ENCODE measurements around the gene PRKG2.
A peak's percentile ranks its signal among the peaks of the same experiment; 100 is the strongest.

Gene PRKG2

GRCh38 chr4:81153714-81154323, 61.2 kb downstream of the PRKG2 start:
- DNase-seq: peak; percentile 26

GRCh38 chr4:81152839-81153713, 61.9 kb downstream of the PRKG2 start:
- no peak for DNase-seq

- DNase-seq: no peak
Observed at GRCh38 chr4:81149976-81150375, 65.0 kb downstream of the PRKG2 start.

DNA sequence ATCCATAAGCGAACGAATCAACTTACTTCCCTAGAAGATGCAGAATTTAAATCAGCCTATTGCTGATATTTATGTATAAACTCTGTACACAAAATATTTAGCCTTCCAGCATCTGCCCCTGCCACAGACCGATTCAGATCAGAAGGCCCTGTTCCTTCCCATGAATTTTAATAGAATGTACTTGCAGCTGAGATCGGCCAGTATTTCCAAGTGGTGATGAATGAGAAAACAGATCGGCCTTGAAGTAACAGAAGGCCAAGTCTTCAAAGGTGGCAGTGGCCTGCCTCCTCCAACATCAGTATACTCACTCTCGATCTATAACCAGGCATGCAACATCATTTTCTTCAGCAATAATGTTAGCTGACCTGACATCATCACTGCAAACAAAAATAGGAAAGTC, 66.4 kb downstream of the PRKG2 start:
- no peak for DNase-seq

DNA sequence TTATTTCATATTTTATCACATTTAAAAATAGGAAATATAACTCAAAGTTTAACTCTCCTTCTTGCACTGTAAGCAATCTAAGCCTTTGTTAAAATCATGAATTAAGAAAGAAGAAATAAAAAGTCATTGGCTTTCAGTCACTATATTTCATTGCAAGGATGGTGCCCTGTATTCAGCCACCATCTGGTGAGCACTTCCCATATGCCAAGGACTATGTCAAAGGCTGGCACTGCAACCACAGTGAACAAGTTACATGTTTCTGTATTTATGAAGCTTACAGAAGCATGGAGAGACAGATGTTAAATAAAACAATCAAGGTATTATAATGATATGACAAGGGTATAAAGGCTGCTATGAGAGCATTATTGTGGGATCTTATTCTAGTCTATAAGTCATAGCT, 68.6 kb downstream of the PRKG2 start:
- DNase-seq: no peak

- DNase-seq: no peak
Observed at GRCh38 chr4:81143183-81143582, 71.8 kb downstream of the PRKG2 start.

DNA sequence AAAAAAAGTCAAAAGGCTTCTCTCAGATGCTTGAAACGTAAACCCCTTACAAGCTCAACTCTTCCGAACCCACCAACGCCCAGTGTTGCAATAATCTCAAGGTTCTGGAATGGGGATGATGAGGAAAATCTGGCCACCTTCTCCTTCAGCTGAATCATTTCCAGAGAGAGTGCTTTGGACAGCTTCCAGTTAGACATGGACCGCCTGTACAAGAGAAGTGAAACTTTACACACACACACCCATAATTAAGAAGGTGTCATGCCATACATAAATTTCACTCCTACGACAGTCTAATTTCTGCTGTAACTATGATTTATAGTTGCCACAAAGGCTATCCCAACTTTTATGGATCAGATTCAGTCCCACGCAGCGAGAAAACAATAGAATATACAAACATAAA, 72.3 kb downstream of the PRKG2 start:
- DNase-seq: no peak

DNA sequence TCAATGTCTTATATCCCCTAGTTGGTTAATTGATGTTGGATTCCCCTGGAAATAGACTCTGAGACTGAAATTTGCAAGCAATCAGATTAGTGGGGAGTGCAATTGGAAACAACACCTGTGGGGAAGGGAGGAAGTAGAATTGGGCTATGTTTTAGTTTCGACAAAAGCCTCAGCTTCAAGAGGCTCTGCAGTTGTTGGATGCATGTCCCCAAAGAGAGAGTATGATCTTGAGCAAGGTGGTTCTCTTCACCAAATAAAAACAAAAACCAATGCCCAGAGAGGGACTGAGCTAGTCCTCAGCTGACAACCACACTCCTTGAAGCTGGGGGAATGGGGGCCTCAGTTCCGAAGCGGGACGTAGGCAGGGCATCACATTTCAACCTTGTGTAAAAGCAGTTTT, 77.1 kb downstream of the PRKG2 start:
- no peak for DNase-seq

GRCh38 chr4:81137446-81137845, 77.6 kb downstream of the PRKG2 start:
- no peak for DNase-seq

- DNase-seq: no peak
Observed at GRCh38 chr4:81136161-81136905, 78.7 kb downstream of the PRKG2 start.

GRCh38 chr4:81135501-81135900, 79.5 kb downstream of the PRKG2 start:
- DNase-seq: no peak

DNA sequence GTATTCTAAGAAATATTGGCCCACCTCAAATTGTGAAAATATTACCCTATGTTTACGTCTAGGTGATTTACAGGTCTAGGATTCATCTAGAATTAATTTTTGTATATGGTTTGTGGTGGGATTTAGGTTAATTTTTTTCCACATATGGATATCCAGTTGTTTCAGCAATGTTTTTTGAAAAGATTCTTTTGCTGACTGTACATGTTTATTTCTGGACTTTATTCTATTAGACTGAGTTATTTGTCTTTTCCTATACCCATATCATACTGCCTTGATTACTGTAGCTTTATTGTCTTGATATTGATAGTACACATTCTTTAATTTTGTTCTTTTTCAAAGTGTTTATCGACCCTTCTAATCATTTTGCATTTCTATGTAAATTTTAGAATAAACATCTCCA, 83.5 kb downstream of the PRKG2 start:
- no peak for DNase-seq

DNA sequence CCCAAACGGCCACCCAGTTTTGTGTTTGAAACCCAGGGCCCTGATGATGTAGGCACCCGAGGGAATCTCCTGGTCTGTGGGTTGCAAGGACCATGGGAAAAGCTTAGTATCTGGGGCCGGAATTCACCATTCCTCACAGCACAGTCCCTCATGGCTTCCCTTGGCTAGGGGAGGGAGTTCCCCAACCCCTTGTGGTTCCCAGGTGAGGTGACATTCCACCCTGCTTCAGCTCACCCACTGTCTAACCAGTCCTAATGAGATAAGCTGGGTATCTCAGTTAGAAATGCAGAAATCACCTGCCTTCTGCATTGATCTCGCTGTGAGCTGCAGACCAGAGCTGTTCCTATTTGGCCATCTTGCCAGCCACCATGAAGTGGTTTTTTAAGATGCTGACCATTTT, 84.0 kb downstream of the PRKG2 start:
- DNase-seq: no peak

GRCh38 chr4:81130569-81130968, 84.5 kb downstream of the PRKG2 start:
- no peak for DNase-seq

DNA sequence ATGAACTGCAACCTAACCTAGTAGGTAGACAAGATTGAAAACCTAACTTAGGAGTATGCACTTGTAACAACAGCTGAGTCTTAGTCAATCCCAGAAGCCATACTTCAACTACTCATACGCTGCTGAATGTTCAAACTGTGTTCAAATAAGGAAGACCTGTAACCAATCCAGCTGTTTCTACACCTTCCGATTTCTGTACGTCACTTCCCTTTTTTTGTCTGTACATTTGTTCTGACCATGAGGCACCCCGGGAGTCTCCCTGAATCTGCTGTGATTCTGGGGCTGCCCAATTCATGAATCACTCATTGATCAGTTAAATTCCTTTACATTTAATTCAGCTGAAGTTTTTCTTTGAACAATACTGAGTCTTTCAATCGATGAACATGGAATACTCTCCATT, 95.0 kb downstream of the PRKG2 start:
- DNase-seq: no peak

DNA sequence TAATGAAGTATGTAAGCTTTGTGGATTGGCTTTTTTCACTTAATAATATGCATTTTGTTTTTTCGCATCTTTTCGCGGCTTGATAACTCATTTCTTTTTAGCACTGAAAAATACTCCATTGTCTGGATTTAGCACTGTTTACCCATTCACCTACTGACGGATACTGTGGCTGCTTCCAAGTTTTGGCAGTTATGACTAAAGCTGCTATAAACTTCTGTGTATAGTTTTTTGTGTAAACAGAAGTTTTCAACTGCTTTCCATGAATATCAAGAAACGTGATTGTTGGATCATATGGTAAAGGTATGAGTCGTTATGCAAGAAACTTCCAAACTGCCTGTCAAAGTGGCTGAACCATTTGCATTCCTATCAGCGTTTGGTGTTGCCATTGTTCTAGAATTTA, 96.9 kb downstream of the PRKG2 start:
- DNase-seq: no peak

DNA sequence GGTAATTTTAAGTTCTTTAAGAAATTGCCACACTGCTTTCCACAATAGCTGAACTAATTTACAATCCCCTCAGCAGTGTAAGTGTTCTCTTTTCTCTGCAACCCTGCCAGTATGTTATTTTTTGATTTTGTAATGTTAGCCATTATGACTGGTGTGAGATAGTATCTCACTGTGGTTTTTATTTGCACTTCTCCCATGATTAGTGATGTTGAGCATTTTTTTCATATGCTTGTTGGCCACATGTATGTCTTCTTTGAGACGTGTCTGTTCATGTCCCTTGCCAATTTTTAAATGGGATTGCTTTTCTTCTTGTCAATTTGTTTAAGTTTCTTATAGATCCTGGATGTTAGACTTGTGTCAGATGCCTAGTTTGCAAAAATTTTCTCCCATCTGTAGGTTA, 98.5 kb downstream of the PRKG2 start:
- DNase-seq: no peak

DNA sequence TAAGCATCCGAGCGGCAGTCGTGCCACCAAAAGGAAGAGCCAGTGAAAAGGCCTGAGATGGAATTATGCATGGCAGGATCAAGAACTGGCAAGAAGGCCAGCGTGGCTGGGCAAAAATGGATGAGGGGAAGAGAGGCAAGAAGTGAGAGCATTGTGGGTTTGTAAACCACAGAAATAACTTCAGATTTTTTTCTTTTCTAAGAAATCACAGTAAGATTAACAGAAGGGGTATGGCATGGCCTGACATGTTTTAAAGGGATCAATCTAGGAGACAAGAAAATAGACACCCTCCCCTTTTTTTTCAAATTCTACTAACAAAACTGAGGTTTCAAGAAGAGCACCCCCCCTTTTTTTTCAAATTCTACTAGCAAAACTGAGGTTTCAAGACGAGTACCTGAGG, 102.0 kb downstream of the PRKG2 start:
- no peak for DNase-seq

GRCh38 chr4:81109356-81109755, 105.7 kb downstream of the PRKG2 start:
- no peak for DNase-seq

DNA sequence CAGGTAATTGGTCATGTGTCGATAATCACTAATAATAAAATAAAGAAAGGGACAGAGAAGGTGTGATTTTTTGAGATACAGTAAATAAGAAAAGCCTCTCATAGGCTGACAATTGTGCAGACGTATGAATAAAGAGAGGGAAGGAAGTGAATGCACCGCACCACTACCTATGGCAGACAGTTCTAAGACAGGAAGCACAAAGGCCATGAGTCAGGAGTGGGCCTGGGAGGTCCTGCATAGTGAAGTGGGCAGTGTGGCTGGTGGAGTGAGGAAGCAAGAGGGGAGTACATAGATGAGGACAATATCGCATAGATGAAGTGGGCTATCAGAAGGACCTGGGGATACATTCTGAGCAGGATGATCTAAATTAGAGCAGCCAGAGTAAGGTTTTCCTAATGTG, 108.9 kb downstream of the PRKG2 start:
- no peak for DNase-seq

GRCh38 chr4:81102107-81102506, 112.9 kb downstream of the PRKG2 start:
- DNase-seq: no peak

GRCh38 chr4:81096566-81096965, 118.5 kb downstream of the PRKG2 start:
- DNase-seq: no peak

GRCh38 chr4:81095389-81095788, 119.6 kb downstream of the PRKG2 start:
- no peak for DNase-seq

All from CD4-positive, alpha-beta T cell treated with Interleukin-10 for 1 hour (primary cell).